Measurements from ENCODE around the gene ATF6B. TPM values are rescaled to one million over a fixed set of nuclear protein-coding genes. Genes with fewer than 3 reads are reported as not detected.
A peak's percentile ranks its signal among the peaks of the same experiment; 100 is the strongest.

Gene ATF6B
- total and polyA plus RNA-seq, 2 of the 13 experiments (the other 11 are each of a cell fraction or from before 2014, with no cell fraction given), result 18.1 to 44.0 TPM

GRCh38 chr6:32087574-32088486 is 40.2 kb downstream of the ATF6B start (continued):
- TF ChIP-seq PAXIP1 (CRISPR knock-in tag; conservative IDR thresholded peaks at IDR 0.05) (no peak; the same call in 1 of the 2 replicates), HNRNPK (IDR thresholded peaks at IDR 0.05; ENCODE audit: low read depth, low read length, poor library complexity, severe bottlenecking) (peak; percentile 87), GATAD1 (CRISPR knock-in tag; IDR thresholded peaks at IDR 0.05) (peak; percentile 72), ZC3H13 (CRISPR knock-in tag; IDR thresholded peaks at IDR 0.05) (no peak), HOXA9 (CRISPR knock-in tag; IDR thresholded peaks at IDR 0.05; ENCODE audit: borderline replicate concordance) (no peak), ZNF431 (CRISPR knock-in tag; IDR thresholded peaks at IDR 0.05; ENCODE audit: borderline replicate concordance, low read depth) (no peak), ZNF792 (CRISPR knock-in tag; IDR thresholded peaks at IDR 0.05) (no peak), ATF4 (CRISPR knock-in tag; IDR thresholded peaks at IDR 0.05) (no peak), ZNF24 (IDR thresholded peaks at IDR 0.05) (no peak), PHB2 (IDR thresholded peaks at IDR 0.05; ENCODE audit: partially characterized antibody) (no peak), ZSCAN9 (CRISPR knock-in tag; IDR thresholded peaks at IDR 0.05; ENCODE audit: borderline replicate concordance) (0 out of 2 replicates have a peak, but pooled peaks have one; percentile 69), CREB1 (IDR thresholded peaks at IDR 0.05) (no peak), CREB1 (CRISPR knock-in tag; IDR thresholded peaks at IDR 0.05) (no peak), ZSCAN21 (CRISPR knock-in tag; IDR thresholded peaks at IDR 0.05; ENCODE audit: borderline replicate concordance) (no peak; the same call in 1 of the 2 replicates), TCF7L2 (IDR thresholded peaks at IDR 0.05; ENCODE audit: low read depth, low read length) (no peak), CCDC6 (CRISPR knock-in tag; IDR thresholded peaks at IDR 0.05) (0 out of 2 replicates have a peak, but pooled peaks have one; percentile 31), ZNF430 (CRISPR knock-in tag; IDR thresholded peaks at IDR 0.05) (no peak), ARNTL (CRISPR knock-in tag; IDR thresholded peaks at IDR 0.05) (no peak), ZNF777 (CRISPR knock-in tag; IDR thresholded peaks at IDR 0.05) (peak; percentile 99), ZBTB14 (CRISPR knock-in tag; IDR thresholded peaks at IDR 0.05) (0 out of 2 replicates have a peak, but pooled peaks have one; percentile 37), SMARCC2 (IDR thresholded peaks at IDR 0.05) (no peak), ZIK1 (CRISPR knock-in tag; IDR thresholded peaks at IDR 0.05; ENCODE audit: borderline replicate concordance, low read depth) (no peak), ZNF550 (CRISPR knock-in tag; IDR thresholded peaks at IDR 0.05; ENCODE audit: borderline replicate concordance) (no peak)
- TF ChIP-seq, protein P1, sequence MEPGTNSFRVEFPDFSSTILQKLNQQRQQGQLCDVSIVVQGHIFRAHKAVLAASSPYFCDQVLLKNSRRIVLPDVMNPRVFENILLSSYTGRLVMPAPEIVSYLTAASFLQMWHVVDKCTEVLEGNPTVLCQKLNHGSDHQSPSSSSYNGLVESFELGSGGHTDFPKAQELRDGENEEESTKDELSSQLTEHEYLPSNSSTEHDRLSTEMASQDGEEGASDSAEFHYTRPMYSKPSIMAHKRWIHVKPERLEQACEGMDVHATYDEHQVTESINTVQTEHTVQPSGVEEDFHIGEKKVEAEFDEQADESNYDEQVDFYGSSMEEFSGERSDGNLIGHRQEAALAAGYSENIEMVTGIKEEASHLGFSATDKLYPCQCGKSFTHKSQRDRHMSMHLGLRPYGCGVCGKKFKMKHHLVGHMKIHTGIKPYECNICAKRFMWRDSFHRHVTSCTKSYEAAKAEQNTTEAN (CRISPR knock-in tag; conservative IDR thresholded peaks at IDR 0.05), result no peak

All from HepG2 (cell line).